H9 (cell line): ENCODE results near the gene AIG1. TPM values are rescaled to one million over a fixed set of nuclear protein-coding genes. Genes with fewer than 3 reads are reported as not detected.

Experiments
- DNase-seq: peaks from one replicate; pipeline ENCODE4 v3.0.0-alpha.2; 2017
- H2AFZ ChIP-seq: one replicate; pipeline ENCODE4 v1.6.1; 2013; ENCODE audit warnings: mild to moderate bottlenecking, low read length, control low read depth, moderate library complexity
- H2AK5ac ChIP-seq: 2 replicates; pipeline ENCODE4 v1.6.1; 2013; ENCODE audit warnings: low read length, control low read depth, mixed read lengths; ENCODE audit not compliant: insufficient read length
- H2BK120ac ChIP-seq: one replicate; pipeline ENCODE4 v1.6.1; 2013; ENCODE audit warnings: low read depth, mild to moderate bottlenecking, low read length, control low read depth, inconsistent platforms; ENCODE audit not compliant: poor library complexity, severe bottlenecking
- H2BK12ac ChIP-seq: 2 replicates; pipeline ENCODE4 v1.6.1; 2013; ENCODE audit warnings: low read length, control low read depth, mixed read lengths, low read depth; ENCODE audit not compliant: insufficient read length
- H2BK15ac ChIP-seq: 2 replicates; pipeline ENCODE4 v1.6.1; 2013; ENCODE audit warnings: low read depth, low read length, control low read depth
- H2BK20ac ChIP-seq: one replicate; pipeline ENCODE4 v1.6.1; 2013; ENCODE audit warnings: low read depth, mild to moderate bottlenecking, low read length, control low read depth, inconsistent platforms; ENCODE audit not compliant: poor library complexity, severe bottlenecking
- H2BK5ac ChIP-seq: 2 replicates; pipeline ENCODE4 v1.6.1; 2013; ENCODE audit warnings: low read length, control low read depth, mixed read lengths; ENCODE audit not compliant: insufficient read length
- H3K14ac ChIP-seq: 2 replicates; pipeline ENCODE4 v1.6.1; 2013; ENCODE audit warnings: low read length, control low read depth; ENCODE audit not compliant: insufficient read depth
- H3K18ac ChIP-seq: 2 replicates; pipeline ENCODE4 v1.6.1; 2013; ENCODE audit warnings: low read depth, mild to moderate bottlenecking, mixed read lengths, low read length, control low read depth; ENCODE audit not compliant: insufficient read length
- H3K23ac ChIP-seq: 2 replicates; pipeline ENCODE4 v1.6.1; 2013; ENCODE audit warnings: low read length, control low read depth, mixed read lengths, low read depth; ENCODE audit not compliant: insufficient read length
- H3K23me2 ChIP-seq: 2 replicates; pipeline ENCODE4 v1.6.1; 2013; ENCODE audit warnings: low read depth, mild to moderate bottlenecking, mixed read lengths, low read length, control low read depth; ENCODE audit not compliant: insufficient read length, poor library complexity, severe bottlenecking
- H3K27ac ChIP-seq: 2 replicates; pipeline ENCODE4 v1.5.1; 2013; ENCODE audit warnings: low read length, control low read depth, mixed read lengths, low read depth; ENCODE audit not compliant: insufficient read length
- H3K27me3 ChIP-seq: 2 replicates; pipeline ENCODE4 v1.6.1; 2013; ENCODE audit warnings: low read length, control low read depth, inconsistent platforms; ENCODE audit not compliant: insufficient read depth
- H3K4ac ChIP-seq: 2 replicates; pipeline ENCODE4 v1.6.1; 2013; ENCODE audit warnings: low read depth, mild to moderate bottlenecking, control low read depth, inconsistent platforms, low read length, moderate library complexity
- H3K4me1 ChIP-seq: 2 replicates; pipeline ENCODE4 v1.6.1; 2013; ENCODE audit warnings: low read length, control low read depth, inconsistent platforms; ENCODE audit not compliant: insufficient read depth
- H3K4me2 ChIP-seq: 2 replicates; pipeline ENCODE4 v1.6.1; 2013; ENCODE audit warnings: low read length, control low read depth, mixed read lengths; ENCODE audit not compliant: insufficient read length, insufficient read depth
- H3K56ac ChIP-seq: 2 replicates; pipeline ENCODE4 v1.6.1; 2013; ENCODE audit warnings: low read depth, mild to moderate bottlenecking, mixed read lengths, low read length, control low read depth; ENCODE audit not compliant: insufficient read length
- H3K79me1 ChIP-seq: 2 replicates; pipeline ENCODE4 v1.6.1; 2013; ENCODE audit warnings: low read depth, mild to moderate bottlenecking, moderate library complexity, low read length, control low read depth, inconsistent platforms; ENCODE audit not compliant: insufficient read depth, poor library complexity, severe bottlenecking
- H3K79me2 ChIP-seq: 2 replicates; pipeline ENCODE4 v1.6.1; 2013; ENCODE audit warnings: low read length, control low read depth, inconsistent platforms; ENCODE audit not compliant: insufficient read depth
- H3K9ac ChIP-seq: 2 replicates; pipeline ENCODE4 v1.6.1; 2013; ENCODE audit warnings: low read length, control low read depth, mixed read lengths; ENCODE audit not compliant: insufficient read length; ENCODE audit errors: extremely low read depth
- H3K9me3 ChIP-seq: one replicate; pipeline ENCODE4 v1.6.1; 2013; ENCODE audit warnings: low read depth, low read length, inconsistent platforms; ENCODE audit not compliant: control insufficient read depth
- H3T11ph ChIP-seq: one replicate; pipeline ENCODE4 v1.6.1; 2013; ENCODE audit warnings: mild to moderate bottlenecking, low read length, control low read depth, inconsistent platforms
- H4K20me1 ChIP-seq: one replicate; pipeline ENCODE4 v1.6.1; 2013; ENCODE audit not compliant: control insufficient read depth, insufficient read length, insufficient read depth
- H4K5ac ChIP-seq: 2 replicates; pipeline ENCODE4 v1.6.1; 2013; ENCODE audit warnings: low read depth, mild to moderate bottlenecking, mixed read lengths, low read length, control low read depth; ENCODE audit not compliant: insufficient read length
- H4K8ac ChIP-seq: replicated peaks from 2 replicates; pipeline ENCODE4 v1.6.1; 2013; ENCODE audit warnings: low read length, control low read depth, mixed read lengths, low read depth; ENCODE audit not compliant: insufficient read length
- H4K91ac ChIP-seq: 2 replicates; pipeline ENCODE4 v1.6.1; 2013; ENCODE audit warnings: low read depth, mild to moderate bottlenecking, moderate library complexity, mixed read lengths, low read length, control low read depth; ENCODE audit not compliant: insufficient read length
- H3K27ac Mint-ChIP-seq, 3 experiments: 2 replicates in 2 of 3; 3 replicates in 1 of 3; pipeline ENCODE4 v1.8.0; 2020 to 2021; ENCODE audit warnings: mixed read lengths in 3 of 3, mild to moderate bottlenecking in 1 of 3, moderate library complexity in 1 of 3
- H3K27me3 Mint-ChIP-seq: 2 replicates; pipeline ENCODE4 v1.8.0; 2021; ENCODE audit warnings: low read depth, mild to moderate bottlenecking, moderate library complexity, mixed read lengths
- H3K36me3 Mint-ChIP-seq, 3 experiments: 2 replicates in 2 of 3; 3 replicates in 1 of 3; pipeline ENCODE4 v1.8.0; 2020 to 2021; ENCODE audit warnings: low read depth in 3 of 3, mixed read lengths in 3 of 3; ENCODE audit not compliant: insufficient read depth in 1 of 3
- H3K4me1 Mint-ChIP-seq, 2 experiments: 2 replicates each; pipeline ENCODE4 v1.8.0; 2020; ENCODE audit warnings: mixed read lengths in 2 of 2
- H3K4me3 Mint-ChIP-seq, 2 experiments: 2 replicates in 1 of 2; 3 replicates in 1 of 2; pipeline ENCODE4 v1.8.0; 2020 to 2021; ENCODE audit warnings: mild to moderate bottlenecking in 2 of 2, mixed read lengths in 2 of 2, moderate library complexity in 1 of 2
- H3K9me3 Mint-ChIP-seq, 2 experiments: 2 replicates in 1 of 2; 3 replicates in 1 of 2; pipeline ENCODE4 v1.8.0; 2020; ENCODE audit warnings: mild to moderate bottlenecking in 2 of 2, mixed read lengths in 2 of 2, moderate library complexity in 1 of 2
- CTCF ChIP-seq: fragments of 200-600 bp; sonication (generic); conservative IDR thresholded peaks from 3 replicates; pipeline ENCODE4 v1.8.0; 2021; ENCODE audit warnings: antibody characterized with exemption, mild to moderate bottlenecking
- WGBS: extraction: QIAGEN DNeasy Blood & Tissue Kit; methylation state at CpG from one replicate; pipeline ENCODE4 v1.1.7; 2013; ENCODE audit warnings: missing lambda C conversion rate, low lambda C conversion rate, mixed read lengths; ENCODE audit not compliant: insufficient read length; ENCODE audit errors: extremely low coverage; 5-methylcytosine and 5-hydroxymethylcytosine counted together
- total RNA-seq: library from RNA; stranded (reverse); gene quantifications from 2 replicates; pipeline ENCODE4 v1.2.1, GENCODE V29; 2021

The AIG1 gene
- total RNA-seq, 1 experiment from 2014 or later: 44.6 TPM

DNA sequence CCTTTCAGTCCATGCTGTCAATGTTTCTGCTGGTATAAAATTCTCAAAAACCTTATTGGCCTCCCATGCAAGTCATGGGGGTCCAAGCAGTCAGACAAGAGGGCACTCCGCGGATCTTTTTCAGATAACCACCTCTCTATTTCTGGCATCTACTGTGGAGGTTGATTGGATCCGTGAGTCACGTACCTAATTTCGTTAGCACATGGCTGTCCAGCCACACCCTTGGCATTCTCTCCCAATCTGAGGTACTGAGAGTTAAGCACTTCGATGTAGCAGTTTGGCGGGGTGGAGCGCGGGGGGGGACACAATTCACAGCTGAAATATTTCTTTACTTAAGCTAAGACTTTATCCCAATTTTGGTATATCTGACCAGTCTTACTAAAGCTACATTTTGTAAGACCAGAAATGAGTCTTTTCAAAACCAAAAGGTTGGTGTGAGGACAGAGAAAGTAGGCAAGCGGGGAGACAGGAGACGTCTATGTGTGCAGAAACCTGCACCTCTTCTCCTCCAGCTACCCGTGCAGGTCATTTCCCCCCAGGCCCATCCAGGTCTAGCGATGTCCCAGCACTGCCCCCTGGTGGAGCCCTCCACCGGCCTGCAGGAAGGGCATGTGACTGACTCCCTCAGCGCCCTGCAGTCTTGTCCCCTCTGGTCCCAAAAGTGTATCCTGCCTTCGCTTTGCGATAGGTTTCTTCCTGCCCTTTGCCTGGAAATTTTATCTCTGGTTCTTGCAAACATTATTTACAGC, 276.7 kb downstream of the AIG1 start:
- no peaks in the 10 kb centered on the region for H3K4me1 ChIP-seq
- no peak overlapping the region for H3K14ac ChIP-seq
- H3K9me3 ChIP-seq: no peaks in the 10 kb centered on the region
- H3K79me2 ChIP-seq: no peaks in the 10 kb centered on the region
- H2BK20ac ChIP-seq: no peak overlapping the region
- no peaks in the 10 kb centered on the region for H3K9me3 Mint-ChIP-seq
- H3K4me1 Mint-ChIP-seq: peaks cover 8 to 10% of the 10 kb centered on the region in 2 experiments
- H3K36me3 Mint-ChIP-seq: peaks cover 0 to 6% (median 0%) of the 10 kb centered on the region in 3 experiments; a peak in 1 of 7 replicates
- peak; percentile 90 for DNase-seq
- H3K9ac ChIP-seq: no peak overlapping the region
- H3K27me3 ChIP-seq: no peaks in the 10 kb centered on the region
- no peak overlapping the region for H3T11ph ChIP-seq
- H3K23ac ChIP-seq: no peak overlapping the region
- no peak overlapping the region for H2AK5ac ChIP-seq
- no peak overlapping the region for H2BK15ac ChIP-seq
- H3K27ac Mint-ChIP-seq: no peak overlapping the region; a peak in 1 of 7 replicates
- no peaks in the 10 kb centered on the region for H3K23me2 ChIP-seq
- no CpG with 5 or more reads among the region's 17 CpGs for WGBS
- no peak overlapping the region for H3K4me2 ChIP-seq
- no peak overlapping the region for H2BK120ac ChIP-seq
- H4K20me1 ChIP-seq: no peaks in the 10 kb centered on the region
- no peak overlapping the region for H4K5ac ChIP-seq
- peak; percentile 90 for TF ChIP-seq CTCF
- H3K27me3 Mint-ChIP-seq: no peaks in the 10 kb centered on the region
- H2BK12ac ChIP-seq: no peak overlapping the region
- no peak overlapping the region for H3K4me3 Mint-ChIP-seq
- H4K91ac ChIP-seq: no peak overlapping the region
- H3K56ac ChIP-seq: no peak overlapping the region
- no peak overlapping the region for H3K27ac ChIP-seq
- no peaks in the 10 kb centered on the region for H3K79me1 ChIP-seq
- no peak overlapping the region for H3K4ac ChIP-seq
- no peak overlapping the region for H3K18ac ChIP-seq
- H2AFZ ChIP-seq: no peak overlapping the region
- H2BK5ac ChIP-seq: no peak overlapping the region
- no peak overlapping the region for H4K8ac ChIP-seq
